IMR-90 (cell line): ENCODE measurements around the gene OR13J1. TPM values are rescaled to one million over a fixed set of nuclear protein-coding genes. Genes with fewer than 3 reads are reported as not detected.
A peak's percentile ranks its signal among the peaks of the same experiment; 100 is the strongest.
"Not testable (repeated sequence)": the region's sequence is repeated elsewhere in the genome, so short reads cannot be mapped to it uniquely, and the experiment has no call there.

Experiments
- ATAC-seq: fragments of 200-7000 bp; cut with Tn5 transposase; 2 replicates; pipeline ENCODE4 v1.9.1; 2020; ENCODE audit warnings: low read depth, mild to moderate bottlenecking, moderate library complexity
- BruUV-seq: library from RNA; stranded (reverse); fragments of 400-500 nt; replicated peaks from 2 replicates; lab custom pipeline; 2021; lab: Mats Ljungman, UMichigan
- CTCF ChIA-PET: fragments of 300-600 bp; formaldehyde crosslinking; extraction: SDS; loops from one replicate; lab custom pipeline; 2021; ENCODE audit warnings: antibody characterized with exemption; lab: Yijun Ruan, JAX
- POLR2A ChIA-PET: fragments of 300-600 bp; sonication (Branson Sonifier 250); formaldehyde crosslinking; loops from one replicate; lab custom pipeline; 2022; ENCODE audit warnings: antibody characterized with exemption; ENCODE audit not compliant: unreplicated experiment; lab: Charles Lee
- DNase-seq: peaks from one replicate; pipeline ENCODE4 v3.0.0; 2013
- H2AFZ ChIP-seq: replicated peaks from 2 replicates; pipeline ENCODE3; 2013; ENCODE audit warnings: low read length, mild to moderate bottlenecking; ENCODE audit not compliant: poor library complexity
- H2AK5ac ChIP-seq: 2 replicates; pipeline ENCODE4 v1.6.1; 2013; ENCODE audit warnings: low read depth, low read length, inconsistent platforms
- H2AK9ac ChIP-seq: replicated peaks from 2 replicates; pipeline ENCODE3; 2013; ENCODE audit warnings: mild to moderate bottlenecking, low read depth, low read length, moderate library complexity; ENCODE audit not compliant: poor library complexity
- H2BK120ac ChIP-seq: 2 replicates; pipeline ENCODE4 v1.6.1; 2013; ENCODE audit warnings: low read depth, low read length, inconsistent platforms
- H2BK15ac ChIP-seq: 3 replicates; pipeline ENCODE4 v1.6.1; 2013; ENCODE audit warnings: low read depth, low read length, inconsistent platforms
- H2BK20ac ChIP-seq: 2 replicates; pipeline ENCODE4 v1.6.1; 2013; ENCODE audit warnings: low read depth, mild to moderate bottlenecking, inconsistent platforms, low read length, moderate library complexity
- H2BK5ac ChIP-seq: 2 replicates; pipeline ENCODE4 v1.6.1; 2013; ENCODE audit warnings: mild to moderate bottlenecking, low read depth, low read length, inconsistent platforms; ENCODE audit not compliant: poor library complexity, severe bottlenecking
- H3K14ac ChIP-seq: replicated peaks from 2 replicates; pipeline ENCODE4 v1.6.1; 2013; ENCODE audit warnings: low read depth, low read length, inconsistent platforms
- H3K18ac ChIP-seq: 2 replicates; pipeline ENCODE4 v1.6.1; 2013; ENCODE audit warnings: low read depth, low read length, control low read depth
- H3K23ac ChIP-seq: 2 replicates; pipeline ENCODE4 v1.6.1; 2013; ENCODE audit warnings: low read depth, low read length, inconsistent platforms
- H3K27ac ChIP-seq: 2 replicates; pipeline ENCODE4 v1.5.1; 2013; ENCODE audit warnings: mild to moderate bottlenecking, control low read depth, low read length; ENCODE audit not compliant: insufficient read depth
- H3K27me3 ChIP-seq: 2 replicates; pipeline ENCODE4 v1.6.1; 2013; ENCODE audit warnings: low read length; ENCODE audit not compliant: control insufficient read depth, insufficient read depth
- H3K36me3 ChIP-seq: 2 replicates; pipeline ENCODE4 v1.6.1; 2013; ENCODE audit warnings: low read length, mixed read lengths; ENCODE audit not compliant: control insufficient read depth, insufficient read depth
- H3K4ac ChIP-seq: 2 replicates; pipeline ENCODE4 v1.6.1; 2013; ENCODE audit warnings: low read depth, low read length, inconsistent platforms
- H3K4me1 ChIP-seq: 2 replicates; pipeline ENCODE4 v1.6.1; 2013; ENCODE audit warnings: low read length, mixed read lengths; ENCODE audit not compliant: control insufficient read depth, insufficient read depth
- H3K4me2 ChIP-seq: 2 replicates; pipeline ENCODE4 v1.6.1; 2013; ENCODE audit warnings: low read depth, mild to moderate bottlenecking, control low read depth, low read length, moderate library complexity
- H3K4me3 ChIP-seq: 2 replicates; pipeline ENCODE4 v1.5.1; 2013; ENCODE audit warnings: low read depth, mild to moderate bottlenecking, control low read depth, low read length, moderate library complexity; ENCODE audit not compliant: insufficient read depth
- H3K56ac ChIP-seq: 2 replicates; pipeline ENCODE4 v1.6.1; 2013; ENCODE audit warnings: low read length, inconsistent platforms; ENCODE audit not compliant: insufficient read depth; ENCODE audit errors: extremely low read depth
- H3K79me1 ChIP-seq, 2 experiments: 2 replicates each; pipeline ENCODE4 v1.6.1; 2013; ENCODE audit warnings: low read length in 2 of 2, inconsistent platforms in 1 of 2, low read depth in 1 of 2
- H3K9ac ChIP-seq: 2 replicates; pipeline ENCODE4 v1.6.1; 2013; ENCODE audit warnings: low read depth, low read length, control low read depth
- H3K9me1 ChIP-seq: 2 replicates; pipeline ENCODE4 v1.6.1; 2013; ENCODE audit warnings: low read length, inconsistent platforms; ENCODE audit not compliant: insufficient read depth
- H3K9me3 ChIP-seq: 2 replicates; pipeline ENCODE4 v1.6.1; 2013; ENCODE audit warnings: low read length; ENCODE audit not compliant: control insufficient read depth, insufficient read depth
- H4K20me1 ChIP-seq: 2 replicates; pipeline ENCODE4 v1.6.1; 2013; ENCODE audit warnings: low read length, inconsistent platforms; ENCODE audit not compliant: insufficient read depth
- H4K5ac ChIP-seq: 2 replicates; pipeline ENCODE4 v1.6.1; 2013; ENCODE audit warnings: mild to moderate bottlenecking, low read depth, low read length, control low read depth
- H4K8ac ChIP-seq, 2 experiments: 2 replicates each; pipeline ENCODE4 v1.6.1; 2013; ENCODE audit warnings: low read depth in 2 of 2, low read length in 2 of 2, control low read depth in 1 of 2, inconsistent platforms in 1 of 2
- H4K91ac ChIP-seq: 2 replicates; pipeline ENCODE4 v1.6.1; 2013; ENCODE audit warnings: low read depth, low read length, inconsistent platforms; ENCODE audit not compliant: insufficient read depth
- dilution Hi-C: fragments of 300-500 bp; cut with HindIII; formaldehyde crosslinking; loops from one replicate; pipeline ENCODE4 v1.14.3; 2018; ENCODE audit warnings: low sequenced_read_pairs; ENCODE audit not compliant: unreplicated experiment
- in situ Hi-C: fragments of 300-500 bp; cut with MboI; formaldehyde crosslinking; loops from 3 replicates; pipeline ENCODE4 v1.14.3; 2019; ENCODE audit warnings: low sequenced_read_pairs, inconsistent platforms, mixed read lengths
- intact Hi-C: fragments of 100-400 bp; cut with micrococcal nuclease; formaldehyde crosslinking; loops from 2 replicates; pipeline ENCODE4 v1.10.0; 2022
- polyA plus RNA-seq, 3 experiments: library from polyadenylated mRNA; depleted of rRNA; stranded (reverse); fragments of >200 nt; gene quantifications; 2 replicates each; pipeline ENCODE4 v1.2.3, GENCODE V29; 2012; ENCODE audit warnings: low replicate concordance in 1 of 3
- total RNA-seq: library from RNA; depleted of rRNA; stranded (reverse); fragments of >200 nt; gene quantifications from 2 replicates; pipeline ENCODE4 v1.2.3, GENCODE V29; 2012

Gene OR13J1
- total and polyA plus RNA-seq, 2 of the 4 experiments (the other 2 are of a cell fraction), result not detected

DNA sequence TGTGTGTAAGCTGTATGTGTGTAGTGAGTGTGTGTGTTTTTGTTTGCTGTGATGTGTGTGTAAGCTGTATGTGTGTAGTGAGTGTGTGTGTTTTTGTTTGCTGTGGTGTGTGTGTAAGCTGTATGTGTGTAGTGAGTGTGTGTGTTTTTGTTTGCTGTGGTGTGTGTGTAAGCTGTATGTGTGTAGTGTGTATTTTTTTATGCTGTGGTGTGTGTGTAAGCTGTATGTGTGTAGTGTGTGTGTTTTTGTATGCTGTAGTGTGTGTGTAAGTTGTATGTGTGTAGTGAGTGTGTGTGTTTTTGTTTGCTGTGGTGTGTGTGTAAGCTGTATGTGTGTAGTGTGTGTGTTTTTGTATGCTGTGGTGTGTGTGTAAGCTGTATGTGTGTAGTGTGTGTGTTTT, 43.2 kb upstream of the OR13J1 start:
- DNase-seq, H3K36me3 ChIP-seq, H3K4me2 ChIP-seq, H2BK120ac ChIP-seq, H3K27me3 ChIP-seq, H3K4me3 ChIP-seq, POLR2A ChIA-PET, H3K9me3 ChIP-seq, H4K8ac ChIP-seq, dilution Hi-C loops, H3K4ac ChIP-seq, CTCF ChIA-PET, in situ Hi-C loops, H3K9me1 ChIP-seq, H4K91ac ChIP-seq, H3K27ac ChIP-seq, H3K9ac ChIP-seq, H2BK20ac ChIP-seq, intact Hi-C loops, H3K56ac ChIP-seq, BruUV-seq, ATAC-seq, H4K5ac ChIP-seq, H4K20me1 ChIP-seq, H2AFZ ChIP-seq, H2AK9ac ChIP-seq, H3K23ac ChIP-seq: not testable (repeated sequence)
- Histone ChIP-seq H2BK5ac (peak overlapping the region; percentile 80), H2AK5ac (peak overlapping the region; percentile 24), H3K79me1 (peaks cover 0 to 19% of the 10 kb centered on the region in 2 experiments; a peak in 2 of 4 replicates), H2BK15ac (peak overlapping the region; percentile 12; the same call in 2 of the 3 replicates), H3K4me1 (peaks cover 15% of the 10 kb centered on the region), H3K14ac (0 out of 2 replicates have a peak overlapping the region, but pooled peaks have one; percentile 26), H3K18ac (peak overlapping the region; percentile 50; the same call in 1 of the 2 replicates)
